ENCODE data around the gene JTB. TPM values are rescaled to one million over a fixed set of nuclear protein-coding genes. Genes with fewer than 3 reads are reported as not detected.
A peak's percentile ranks its signal among the peaks of the same experiment; 100 is the strongest.

Gene JTB
- total RNA-seq, 6 experiments from 2014 or later = 55.8 to 169 (median 90.9) TPM

DNA sequence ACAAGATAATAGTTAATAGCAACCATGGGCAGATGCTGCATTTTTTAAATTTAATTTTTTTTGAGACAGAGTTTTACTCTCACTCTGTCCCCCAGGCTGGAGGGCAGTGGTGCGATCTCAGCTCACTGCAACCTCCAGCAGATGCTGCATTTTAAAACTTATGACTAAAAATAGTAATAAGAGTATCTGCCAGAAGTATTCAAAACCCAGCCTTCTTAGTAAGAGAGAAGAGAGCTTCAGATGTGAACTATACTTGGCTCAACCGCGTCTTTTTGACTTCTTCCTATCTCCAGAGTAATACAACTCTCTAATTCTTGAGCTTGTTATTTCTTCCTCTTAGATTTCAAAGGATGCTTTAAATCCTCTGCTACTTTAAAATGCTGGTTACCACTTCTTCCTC is 17.7 kb upstream of the JTB start:
- Histone ChIP-seq H3K9me3 (peaks cover 0 to 4% (median 0%) of the 10 kb centered on the region in 4 donors), H3K4me1 (peaks cover 0 to 19% (median 9%) of the 10 kb centered on the region in 4 donors), H3K27me3 (no peaks in the 10 kb centered on the region), H3K27ac (no peak overlapping the region), H3K4me3 (no peak overlapping the region), H3K36me3 (peaks cover 0 to 31% (median 14%) of the 10 kb centered on the region in 4 donors)
- intact Hi-C loops (cut with DNase I) = no loop called here
- WGBS (ENCODE audit: insufficient coverage, low coverage, low lambda C conversion rate, missing lambda C conversion rate) = 83% methylated on average over 3 of the region's 3 CpGs
- TF ChIP-seq, protein P1, sequence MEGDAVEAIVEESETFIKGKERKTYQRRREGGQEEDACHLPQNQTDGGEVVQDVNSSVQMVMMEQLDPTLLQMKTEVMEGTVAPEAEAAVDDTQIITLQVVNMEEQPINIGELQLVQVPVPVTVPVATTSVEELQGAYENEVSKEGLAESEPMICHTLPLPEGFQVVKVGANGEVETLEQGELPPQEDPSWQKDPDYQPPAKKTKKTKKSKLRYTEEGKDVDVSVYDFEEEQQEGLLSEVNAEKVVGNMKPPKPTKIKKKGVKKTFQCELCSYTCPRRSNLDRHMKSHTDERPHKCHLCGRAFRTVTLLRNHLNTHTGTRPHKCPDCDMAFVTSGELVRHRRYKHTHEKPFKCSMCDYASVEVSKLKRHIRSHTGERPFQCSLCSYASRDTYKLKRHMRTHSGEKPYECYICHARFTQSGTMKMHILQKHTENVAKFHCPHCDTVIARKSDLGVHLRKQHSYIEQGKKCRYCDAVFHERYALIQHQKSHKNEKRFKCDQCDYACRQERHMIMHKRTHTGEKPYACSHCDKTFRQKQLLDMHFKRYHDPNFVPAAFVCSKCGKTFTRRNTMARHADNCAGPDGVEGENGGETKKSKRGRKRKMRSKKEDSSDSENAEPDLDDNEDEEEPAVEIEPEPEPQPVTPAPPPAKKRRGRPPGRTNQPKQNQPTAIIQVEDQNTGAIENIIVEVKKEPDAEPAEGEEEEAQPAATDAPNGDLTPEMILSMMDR (IDR thresholded peaks at IDR 0.05) = no peak
- TF ChIP-seq POLR2A (IDR thresholded peaks at IDR 0.05) = no peak
- ATAC-seq = no peak
- no peak for DNase-seq

- WGBS (ENCODE audit: insufficient coverage, low coverage, low lambda C conversion rate, missing lambda C conversion rate) = 89% methylated on average over 2 of the region's 2 CpGs
- Histone ChIP-seq H3K27ac (peak overlapping the region in 2 of 3 donors; percentile 93 to 95), H3K9me3 (peaks cover 0 to 4% (median 0%) of the 10 kb centered on the region in 4 donors), H3K36me3 (peaks cover 0 to 31% (median 14%) of the 10 kb centered on the region in 4 donors), H3K4me1 (peaks cover 0 to 22% (median 9%) of the 10 kb centered on the region in 4 donors), H3K4me3 (peak overlapping the region; percentile 79 to 83 (median 81)), H3K27me3 (no peaks in the 10 kb centered on the region)
- TF ChIP-seq, protein P1 (IDR thresholded peaks at IDR 0.05) = no peak
- TF ChIP-seq POLR2A (IDR thresholded peaks at IDR 0.05) = no peak
- ATAC-seq (no peak), DNase-seq (no peak)
- intact Hi-C loops (cut with DNase I) = no loop called here
Measured at GRCh38 chr1:153991806-153992205, 14.3 kb upstream of the JTB start.

DNA sequence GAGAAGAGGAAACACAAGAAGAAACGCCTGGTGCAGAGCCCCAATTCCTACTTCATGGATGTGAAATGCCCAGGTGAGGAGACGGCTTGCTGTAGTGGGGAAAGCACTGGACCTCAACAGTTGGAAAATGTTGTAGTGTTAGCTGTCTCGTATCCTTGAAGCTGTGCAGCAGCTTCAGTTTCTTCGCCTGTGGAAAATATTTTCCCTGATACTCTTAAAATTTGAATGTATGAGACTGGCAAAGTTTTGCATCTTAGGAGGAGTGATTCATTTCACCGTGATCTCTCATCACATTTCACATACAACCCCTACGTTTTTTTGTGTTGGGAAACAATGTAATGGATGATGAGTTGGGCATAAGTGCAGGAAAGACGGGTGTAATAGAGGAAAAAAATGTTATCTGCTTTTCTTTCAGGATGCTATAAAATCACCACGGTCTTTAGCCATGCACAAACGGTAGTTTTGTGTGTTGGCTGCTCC is 13.7 kb upstream of the JTB start:
- DNase-seq (no peak), ATAC-seq (no peak)
- intact Hi-C loops (cut with DNase I) = no loop called here
- 5% methylated on average over 9 of the region's 9 CpGs for WGBS (ENCODE audit: insufficient coverage, low coverage, low lambda C conversion rate, missing lambda C conversion rate)
- Histone ChIP-seq H3K4me1 (peaks cover 0 to 18% (median 7%) of the 10 kb centered on the region in 4 donors), H3K36me3 (peaks cover 0 to 31% (median 14%) of the 10 kb centered on the region in 4 donors), H3K27me3 (no peaks in the 10 kb centered on the region), H3K4me3 (peak overlapping the region; percentile 79 to 83 (median 81)), H3K27ac (peak overlapping the region; percentile 93 to 97 (median 95)), H3K9me3 (peaks cover 0 to 4% (median 0%) of the 10 kb centered on the region in 4 donors)
- no peak for TF ChIP-seq POLR2A (IDR thresholded peaks at IDR 0.05)
- TF ChIP-seq, protein P1 (IDR thresholded peaks at IDR 0.05) = no peak

DNA sequence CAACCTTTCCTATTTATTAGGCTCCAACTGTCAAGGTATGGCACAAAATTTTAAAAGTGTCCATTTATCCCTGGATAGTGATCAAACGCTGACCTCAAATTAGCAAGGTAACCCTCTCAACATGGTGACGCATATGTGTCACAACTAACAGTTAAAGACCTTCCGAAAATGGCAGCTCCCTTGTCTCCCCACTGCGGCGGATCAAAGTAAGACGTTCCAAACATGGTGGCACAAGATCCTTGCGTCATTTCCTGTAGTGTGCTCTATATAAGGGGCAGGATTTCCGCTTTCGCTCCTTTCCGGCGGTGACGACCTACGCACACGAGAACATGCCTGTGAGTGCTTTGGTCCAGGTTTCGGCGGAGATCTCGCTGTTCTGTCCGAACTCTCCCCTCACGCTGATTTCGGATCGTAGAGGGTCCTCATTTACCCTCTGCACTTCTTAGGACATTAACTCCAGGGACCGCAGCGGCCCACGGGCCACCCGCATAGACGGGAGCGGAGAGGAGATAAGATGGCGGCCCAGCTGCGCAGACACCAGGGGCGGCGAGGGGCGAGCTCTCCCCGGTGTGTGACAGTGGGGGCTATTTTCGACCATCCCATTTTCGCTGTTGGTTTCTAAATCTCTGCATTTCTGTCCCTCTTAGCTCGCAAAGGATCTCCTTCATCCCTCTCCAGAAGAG is 13.1 kb upstream of the JTB start, which contains the start of gene RPS27:
Gene RPS27 (plus strand): TSS at position 295 of the 683 bp plus-strand sequence. CDS start 35 bp downstream, at position 330.
- Histone ChIP-seq H3K36me3 (peaks cover 0 to 30% (median 14%) of the 10 kb centered on the region in 4 donors), H3K4me3 (peak within 1 kb of the TSS; percentile 79 to 83 (median 81)), H3K9me3 (peaks cover 0 to 2% (median 0%) of the 10 kb centered on the region in 4 donors), H3K4me1 (peaks cover 0 to 16% (median 7%) of the 10 kb centered on the region in 4 donors), H3K27ac (peak within 1 kb of the TSS; percentile 93 to 97 (median 95)), H3K27me3 (no peaks in the 10 kb centered on the region)
- DNase-seq (peak; percentile 78 to 94 (median 88)), ATAC-seq (peak; percentile 63 to 72 (median 70))
- 1% methylated on average over 19 of the region's 36 CpGs for WGBS (ENCODE audit: insufficient coverage, low coverage, low lambda C conversion rate, missing lambda C conversion rate)
- intact Hi-C loops (cut with DNase I) = no loop called here
- TF ChIP-seq POLR2A (IDR thresholded peaks at IDR 0.05) = peak; percentile 98
- TF ChIP-seq, protein P1 (IDR thresholded peaks at IDR 0.05) = no peak
